RWPE1 (cell line): ENCODE data around the gene LAMA2.

Experiments used
- CTCF ChIA-PET: fragments of 350-600 bp; sonication (Branson Sonifier 250); formaldehyde crosslinking; extraction: SDS; loops from one replicate; lab custom pipeline; 2021; lab: Yijun Ruan, JAX
- POLR2A ChIA-PET: fragments of 400-600 bp; formaldehyde crosslinking; extraction: SDS; loops from one replicate; lab custom pipeline; 2020; ENCODE audit warnings: antibody characterized with exemption; ENCODE audit not compliant: low non-redundant PET; lab: Yijun Ruan, JAX
- DNase-seq: peaks from one replicate; pipeline ENCODE4 v3.0.0; 2012; ENCODE audit warnings: low spot score
- H3K27ac ChIP-seq: fragments of 450-650 bp; 2 replicates; pipeline ENCODE4 v1.5.1; 2017
- TF ChIP-seq, protein P1 (sequence below): fragments of 450-650 bp; conservative IDR thresholded peaks from 2 replicates; pipeline ENCODE4 v1.5.1; 2017; ENCODE audit warnings: low read depth, mild to moderate bottlenecking

The LAMA2 gene

DNA sequence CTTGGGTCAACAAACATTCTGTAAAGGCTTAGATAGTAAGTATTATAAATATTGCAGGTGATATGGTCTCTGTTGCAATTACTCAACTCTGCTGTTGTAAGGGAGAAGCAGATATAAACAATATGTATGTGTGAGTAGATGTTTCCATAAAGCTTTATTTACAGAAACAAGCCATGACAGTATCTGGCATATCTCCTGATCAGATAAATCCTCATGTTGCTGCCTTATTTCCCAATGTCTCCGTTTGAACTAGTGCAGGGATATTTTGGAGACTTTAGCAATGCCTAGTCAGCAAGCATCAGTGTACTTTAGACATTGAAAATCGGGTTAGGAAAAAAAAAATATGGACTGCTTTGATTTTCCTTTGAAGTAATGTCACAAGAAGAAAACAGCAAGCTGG lies 96.1 kb downstream of the LAMA2 start:
- no peak for DNase-seq
- POLR2A ChIA-PET, result no interaction called here
- TF ChIP-seq, protein P1, sequence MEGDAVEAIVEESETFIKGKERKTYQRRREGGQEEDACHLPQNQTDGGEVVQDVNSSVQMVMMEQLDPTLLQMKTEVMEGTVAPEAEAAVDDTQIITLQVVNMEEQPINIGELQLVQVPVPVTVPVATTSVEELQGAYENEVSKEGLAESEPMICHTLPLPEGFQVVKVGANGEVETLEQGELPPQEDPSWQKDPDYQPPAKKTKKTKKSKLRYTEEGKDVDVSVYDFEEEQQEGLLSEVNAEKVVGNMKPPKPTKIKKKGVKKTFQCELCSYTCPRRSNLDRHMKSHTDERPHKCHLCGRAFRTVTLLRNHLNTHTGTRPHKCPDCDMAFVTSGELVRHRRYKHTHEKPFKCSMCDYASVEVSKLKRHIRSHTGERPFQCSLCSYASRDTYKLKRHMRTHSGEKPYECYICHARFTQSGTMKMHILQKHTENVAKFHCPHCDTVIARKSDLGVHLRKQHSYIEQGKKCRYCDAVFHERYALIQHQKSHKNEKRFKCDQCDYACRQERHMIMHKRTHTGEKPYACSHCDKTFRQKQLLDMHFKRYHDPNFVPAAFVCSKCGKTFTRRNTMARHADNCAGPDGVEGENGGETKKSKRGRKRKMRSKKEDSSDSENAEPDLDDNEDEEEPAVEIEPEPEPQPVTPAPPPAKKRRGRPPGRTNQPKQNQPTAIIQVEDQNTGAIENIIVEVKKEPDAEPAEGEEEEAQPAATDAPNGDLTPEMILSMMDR, result no peak
- CTCF ChIA-PET, result no interaction called here
- H3K27ac ChIP-seq, result no peak overlapping the region

DNA sequence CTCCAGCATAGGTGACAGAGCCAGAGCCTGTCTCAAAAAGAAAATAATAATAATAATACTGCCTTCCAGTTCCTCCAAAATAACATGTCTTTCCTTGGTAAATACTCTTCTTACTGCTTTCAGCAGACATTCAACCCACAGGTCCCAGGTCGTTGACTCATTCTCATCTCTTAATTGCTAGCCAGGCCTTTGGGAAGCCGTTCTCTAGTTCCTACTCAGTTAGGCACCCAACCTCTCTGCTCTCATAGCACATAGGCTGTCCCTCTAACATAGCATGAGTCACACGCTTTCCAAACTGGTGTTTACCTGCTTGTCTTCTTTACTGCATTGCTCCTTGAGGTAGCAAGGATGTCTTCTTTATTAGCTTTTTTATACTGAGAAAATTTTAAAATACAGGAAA lies 98.8 kb downstream of the LAMA2 start:
- DNase-seq, result peak; percentile 11
- CTCF ChIA-PET, result no interaction called here
- POLR2A ChIA-PET, result no interaction called here
- TF ChIP-seq, protein P1, result no peak
- H3K27ac ChIP-seq, result no peak overlapping the region

DNA sequence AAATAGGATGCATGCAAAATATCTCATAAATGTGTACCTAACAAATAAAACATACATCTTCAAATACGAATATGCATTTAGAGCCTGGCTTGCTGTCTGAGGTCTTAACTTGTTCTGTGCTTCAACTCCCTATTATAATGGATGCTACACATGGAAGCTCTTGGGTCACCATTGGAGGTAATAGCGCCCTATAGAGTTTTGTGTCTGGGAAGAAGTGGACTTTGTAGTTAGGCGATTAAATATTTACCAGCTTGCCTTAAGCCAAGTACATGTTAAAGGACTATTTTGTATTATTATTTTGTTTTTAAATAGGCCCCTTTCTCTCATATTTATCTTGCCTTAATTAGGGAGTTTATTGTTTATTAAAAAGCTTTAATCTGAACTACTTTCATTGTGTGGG lies 107.4 kb downstream of the LAMA2 start:
- POLR2A ChIA-PET, result no interaction called here
- DNase-seq, result no peak
- TF ChIP-seq, protein P1, result no peak
- no peak overlapping the region for H3K27ac ChIP-seq
- CTCF ChIA-PET, result no interaction called here

DNA sequence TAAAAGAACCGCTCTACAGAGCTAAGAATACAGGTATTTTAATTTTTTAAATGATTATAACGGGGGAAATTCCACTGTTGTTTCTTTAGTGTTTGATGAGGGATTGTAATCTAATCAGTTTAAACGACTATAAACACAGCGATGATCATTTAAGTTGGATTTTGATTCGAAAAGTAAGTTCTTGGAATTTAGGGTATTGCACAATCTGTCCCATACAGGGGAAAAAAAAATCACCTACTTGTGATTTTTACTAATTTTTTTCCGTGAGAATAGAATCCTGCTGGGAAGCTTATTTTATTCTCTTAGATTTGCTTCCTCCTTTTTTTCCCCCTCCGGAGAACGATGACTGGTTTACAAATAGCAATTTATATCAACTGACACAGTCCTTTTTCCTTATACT lies 108.0 kb downstream of the LAMA2 start:
- POLR2A ChIA-PET, result no interaction called here
- CTCF ChIA-PET, result no interaction called here
- TF ChIP-seq, protein P1, result no peak
- DNase-seq, result no peak
- H3K27ac ChIP-seq, result no peak overlapping the region

DNA sequence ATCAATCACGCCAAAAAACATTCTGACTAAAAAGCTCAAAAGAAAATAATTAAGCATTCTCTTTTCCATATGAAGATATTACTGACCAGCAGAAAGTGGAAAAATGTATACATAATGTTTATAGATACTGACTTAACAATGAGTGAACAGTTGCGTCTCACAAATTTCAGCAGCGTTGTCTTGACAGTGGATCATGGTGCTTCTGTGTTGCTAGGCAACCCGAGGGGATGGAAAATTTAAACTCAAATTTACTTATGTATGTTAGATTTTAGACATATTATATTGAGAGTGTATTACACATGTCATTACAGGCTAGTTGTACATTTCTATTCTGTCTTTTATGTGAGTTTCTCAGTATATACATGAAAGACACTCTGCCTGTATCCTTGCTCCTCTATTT lies 110.2 kb downstream of the LAMA2 start:
- no peak for DNase-seq
- no peak overlapping the region for H3K27ac ChIP-seq
- ChIA-PET CTCF (no interaction called here), POLR2A (no interaction called here)
- TF ChIP-seq, protein P1, result no peak

DNA sequence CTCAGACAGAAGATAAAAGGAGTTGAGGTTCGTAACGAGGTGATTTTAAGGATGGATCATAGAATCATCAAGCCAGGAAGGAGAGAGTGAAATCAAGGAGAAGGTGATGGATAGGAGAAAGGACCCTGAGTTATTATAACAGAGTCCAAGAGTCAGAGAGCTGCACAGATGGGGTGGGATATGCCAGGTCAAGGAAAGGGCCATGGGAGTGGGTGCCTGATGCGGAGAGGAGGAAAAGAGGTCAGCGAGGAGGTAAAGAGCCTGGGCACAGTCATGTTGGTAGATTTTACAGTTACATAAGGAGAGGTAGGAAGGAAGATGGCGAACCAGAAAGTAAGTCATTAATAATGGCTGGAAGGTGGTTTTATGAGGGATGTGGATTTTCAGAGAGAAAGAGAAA lies 114.9 kb downstream of the LAMA2 start:
- no peak for DNase-seq

More for the DNA sequence above, 114.9 kb downstream of the LAMA2 start:
- H3K27ac ChIP-seq, result no peak overlapping the region
- CTCF ChIA-PET, result no interaction called here
- TF ChIP-seq, protein P1, result no peak
- POLR2A ChIA-PET, result no interaction called here
